GM21528 (cell line): ENCODE data around the gene WNT4.

Experiments used
- ATAC-seq: cut with Tn5 transposase; IDR thresholded peaks from one replicate; pipeline ENCODE4 v1.9.1; 2021; ENCODE audit warnings: mild to moderate bottlenecking, moderate library complexity; ENCODE audit not compliant: unreplicated experiment, low FRiP score

Gene WNT4

GRCh38 chr1:22143065-22144033, at the start of gene WNT4:
TSS of gene WNT4 (minus strand) at chr1:22143097. CDS start at chr1:22142922, 175 bp downstream.
- no peak for ATAC-seq

- no peak for ATAC-seq
Observed at GRCh38 chr1:22190731-22191130, 47.8 kb upstream of the WNT4 start.

GRCh38 chr1:22190251-22190650, 47.4 kb upstream of the WNT4 start:
- ATAC-seq: no peak

- no peak for ATAC-seq
Observed at GRCh38 chr1:22189619-22190018, 46.7 kb upstream of the WNT4 start.

GRCh38 chr1:22188914-22189313, 46.0 kb upstream of the WNT4 start:
- no peak for ATAC-seq

GRCh38 chr1:22188436-22188835, 45.5 kb upstream of the WNT4 start:
- ATAC-seq: no peak

- ATAC-seq: no peak
Observed at GRCh38 chr1:22186311-22186710, 43.4 kb upstream of the WNT4 start.

GRCh38 chr1:22184892-22185612, 42.2 kb upstream of the WNT4 start:
- ATAC-seq: no peak

- ATAC-seq: no peak
Observed at GRCh38 chr1:22184454-22184853, 41.6 kb upstream of the WNT4 start.

- no peak for ATAC-seq
Observed at GRCh38 chr1:22182715-22183114, 39.8 kb upstream of the WNT4 start.

- ATAC-seq: no peak
Observed at GRCh38 chr1:22179197-22179803, 36.4 kb upstream of the WNT4 start.

GRCh38 chr1:22177354-22178003, 34.6 kb upstream of the WNT4 start:
- no peak for ATAC-seq

GRCh38 chr1:22176258-22176657, 33.4 kb upstream of the WNT4 start:
- ATAC-seq: peak; percentile 67

- no peak for ATAC-seq
Observed at GRCh38 chr1:22174446-22175220, 31.7 kb upstream of the WNT4 start.

GRCh38 chr1:22171951-22172715, 29.2 kb upstream of the WNT4 start:
- ATAC-seq: no peak

- no peak for ATAC-seq
Observed at GRCh38 chr1:22169816-22170215, 26.9 kb upstream of the WNT4 start.

- ATAC-seq: no peak
Observed at GRCh38 chr1:22168412-22168973, 25.6 kb upstream of the WNT4 start.

- no peak for ATAC-seq
Observed at GRCh38 chr1:22166439-22166838, 23.5 kb upstream of the WNT4 start.
